ENCODE data around the gene IDE. TPM values are rescaled to one million over a fixed set of nuclear protein-coding genes. Genes with fewer than 3 reads are reported as not detected.

The IDE gene
- total RNA-seq (10 to 100 TPM; 24.5 to 62.0 (median 38.2) TPM), polyA plus RNA-seq (10 to 100 TPM in 1 of 3 donors, 1 to 10 TPM in 2; 8.6 to 44.9 (median 8.8) TPM)
- long read RNA-seq, donor 1, full-length matches to known transcripts: 2 of 2 reads
- long read RNA-seq, donor 1, partial matches to known transcripts: 0 of 2 reads
- long read RNA-seq, donor 1, other reads (novel, unspliced or antisense): 0 of 2 reads
- long read RNA-seq, donor 2, full-length matches to known transcripts: 3 of 3 reads
- long read RNA-seq, donor 2, partial matches to known transcripts: 0 of 3 reads
- long read RNA-seq, donor 2, other reads (novel, unspliced or antisense): 0 of 3 reads
- long read RNA-seq, donor 3, full-length matches to known transcripts: 3 of 3 reads
- long read RNA-seq, donor 3, partial matches to known transcripts: 0 of 3 reads
- long read RNA-seq, donor 3, other reads (novel, unspliced or antisense): 0 of 3 reads
- long read RNA-seq, donor 4, full-length matches to known transcripts: 2 of 6 reads
- long read RNA-seq, donor 4, partial matches to known transcripts: 1 of 6 reads
- long read RNA-seq, donor 4, other reads (novel, unspliced or antisense): 3 of 6 reads
- long read RNA-seq, donor 5, full-length matches to known transcripts: 25 of 34 reads
- long read RNA-seq, donor 5, partial matches to known transcripts: 3 of 34 reads
- long read RNA-seq, donor 5, other reads (novel, unspliced or antisense): 6 of 34 reads
- long read RNA-seq, donor 6, partial matches to known transcripts: 4 of 4 reads
- long read RNA-seq, donor 6, other reads (novel, unspliced or antisense): 0 of 4 reads
- long read RNA-seq, donor 7, full-length matches to known transcripts: 1 of 1 reads
- long read RNA-seq, donor 7, partial matches to known transcripts: 0 of 1 reads
- long read RNA-seq, donor 7, other reads (novel, unspliced or antisense): 0 of 1 reads
- long read RNA-seq, donor 8, full-length matches to known transcripts: 3 of 3 reads
- long read RNA-seq, donor 8, partial matches to known transcripts: 0 of 3 reads
- long read RNA-seq, donor 8, other reads (novel, unspliced or antisense): 0 of 3 reads
- long read RNA-seq, donor 9, full-length matches to known transcripts: 2 of 2 reads
- long read RNA-seq, donor 9, partial matches to known transcripts: 0 of 2 reads
- long read RNA-seq, donor 9, other reads (novel, unspliced or antisense): 0 of 2 reads
- long read RNA-seq, donor 10, full-length matches to known transcripts: 1 of 1 reads
- long read RNA-seq, donor 10, partial matches to known transcripts: 0 of 1 reads
- long read RNA-seq, donor 10, other reads (novel, unspliced or antisense): 0 of 1 reads

DNA sequence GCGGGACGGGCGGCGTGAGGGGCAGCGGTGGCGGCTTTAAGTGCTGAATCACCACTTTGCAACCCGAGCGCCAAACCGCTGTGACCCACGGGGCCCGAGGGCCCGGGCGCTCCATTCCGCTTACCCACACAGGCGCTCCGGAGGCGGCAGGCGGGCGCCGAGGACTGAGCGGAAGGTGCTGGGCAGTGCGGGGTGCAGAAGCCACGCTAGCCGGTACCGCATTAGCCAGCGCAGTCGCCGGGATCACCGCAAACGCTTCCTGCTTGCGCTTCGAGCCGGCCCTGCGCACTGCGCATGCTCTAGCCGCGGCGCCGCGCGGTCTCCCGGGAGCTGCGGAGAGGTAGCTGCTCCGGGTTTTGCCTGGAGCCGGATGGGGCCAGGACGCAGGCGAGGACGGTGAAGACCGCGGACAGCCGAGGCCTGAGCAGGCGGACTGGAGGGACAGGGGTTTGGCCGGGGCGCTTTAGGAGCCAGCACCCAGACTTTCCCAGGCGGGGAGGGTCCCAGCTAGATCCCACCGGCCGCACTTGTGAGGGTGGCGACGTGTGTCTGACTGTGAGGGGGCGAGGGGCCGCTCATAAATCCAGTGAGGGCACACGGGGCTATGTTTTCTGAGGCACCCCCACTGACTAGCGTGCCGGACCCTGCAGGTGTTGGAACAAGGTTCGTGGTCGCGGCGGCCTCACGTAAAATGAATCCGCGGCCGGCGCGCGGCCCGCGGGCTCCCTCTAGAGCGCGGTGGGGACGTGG is at the start of gene IDE:
Gene IDE, minus strand, starts transcription at position 296 of the 750 bp plus-strand sequence. Its CDS starts 74 bp downstream, at position 222.
- Histone ChIP-seq H3K27ac (peak within 1 kb of the TSS; percentile 74 to 97 (median 90)), H3K4me1 (replicated peaks in 1 of 2) (peaks cover 9 to 27% of the 10 kb centered on the region in 2 donors), H3K36me3 (replicated peaks in 1 of 2) (peaks cover 0 to 3% of the 10 kb centered on the region in 2 donors), H3K27me3 (no peaks in the 10 kb centered on the region), H3K9me3 (replicated peaks in 1 of 3) (no peaks in the 10 kb centered on the region), H3K4me3 (peak within 1 kb of the TSS; percentile 57 to 74 (median 64))
- intact Hi-C loops (cut with DNase I): loop anchor here (2.0 to 5.0 kb wide), 2 partner anchors 57 to 59 kb away; no protein-coding TSS in a partner anchor
- DNase-seq: peak; percentile 88 to 92 (median 89)
- 0 to 1% (median 0%) methylated on average over 8 to 80 of the region's 80 CpGs; no CpG with 5 or more reads in 1 of the 4 donors for WGBS, 4 donors
- TF ChIP-seq, protein P1, sequence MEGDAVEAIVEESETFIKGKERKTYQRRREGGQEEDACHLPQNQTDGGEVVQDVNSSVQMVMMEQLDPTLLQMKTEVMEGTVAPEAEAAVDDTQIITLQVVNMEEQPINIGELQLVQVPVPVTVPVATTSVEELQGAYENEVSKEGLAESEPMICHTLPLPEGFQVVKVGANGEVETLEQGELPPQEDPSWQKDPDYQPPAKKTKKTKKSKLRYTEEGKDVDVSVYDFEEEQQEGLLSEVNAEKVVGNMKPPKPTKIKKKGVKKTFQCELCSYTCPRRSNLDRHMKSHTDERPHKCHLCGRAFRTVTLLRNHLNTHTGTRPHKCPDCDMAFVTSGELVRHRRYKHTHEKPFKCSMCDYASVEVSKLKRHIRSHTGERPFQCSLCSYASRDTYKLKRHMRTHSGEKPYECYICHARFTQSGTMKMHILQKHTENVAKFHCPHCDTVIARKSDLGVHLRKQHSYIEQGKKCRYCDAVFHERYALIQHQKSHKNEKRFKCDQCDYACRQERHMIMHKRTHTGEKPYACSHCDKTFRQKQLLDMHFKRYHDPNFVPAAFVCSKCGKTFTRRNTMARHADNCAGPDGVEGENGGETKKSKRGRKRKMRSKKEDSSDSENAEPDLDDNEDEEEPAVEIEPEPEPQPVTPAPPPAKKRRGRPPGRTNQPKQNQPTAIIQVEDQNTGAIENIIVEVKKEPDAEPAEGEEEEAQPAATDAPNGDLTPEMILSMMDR (IDR thresholded peaks at IDR 0.05): peak; percentile 72 to 85 (median 80)
- peak; percentile 64 to 79 for TF ChIP-seq POLR2A (IDR thresholded peaks at IDR 0.05)

DNA sequence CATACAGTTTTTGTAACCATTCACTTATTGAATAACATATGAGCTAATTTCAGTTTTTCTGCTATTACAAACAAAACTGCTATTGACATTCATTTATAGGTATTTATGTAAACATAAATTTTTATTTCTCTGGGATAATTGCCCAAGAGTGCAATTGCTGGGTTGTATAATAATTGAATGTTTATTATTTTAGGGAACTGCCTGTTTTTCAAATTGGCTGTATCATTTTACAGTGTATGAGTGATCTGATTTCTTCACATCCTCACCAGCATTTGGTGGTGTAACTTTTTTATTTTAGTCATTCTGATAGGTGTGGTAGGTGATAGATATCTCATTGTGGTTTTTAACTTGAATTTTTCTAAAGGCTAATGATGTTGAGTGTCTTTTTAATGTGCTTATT is 45.5 kb upstream of the IDE start:
- Histone ChIP-seq H3K36me3 (replicated peaks in 1 of 2) (no peaks in the 10 kb centered on the region), H3K4me3 (no peak overlapping the region), H3K9me3 (replicated peaks in 1 of 3) (no peaks in the 10 kb centered on the region), H3K4me1 (replicated peaks in 1 of 2) (no peaks in the 10 kb centered on the region), H3K27ac (no peak overlapping the region), H3K27me3 (no peaks in the 10 kb centered on the region)
- no peak for TF ChIP-seq POLR2A (IDR thresholded peaks at IDR 0.05)
- TF ChIP-seq, protein P1 (IDR thresholded peaks at IDR 0.05): no peak
- intact Hi-C loops (cut with DNase I): no loop called here
- DNase-seq: no peak

DNA sequence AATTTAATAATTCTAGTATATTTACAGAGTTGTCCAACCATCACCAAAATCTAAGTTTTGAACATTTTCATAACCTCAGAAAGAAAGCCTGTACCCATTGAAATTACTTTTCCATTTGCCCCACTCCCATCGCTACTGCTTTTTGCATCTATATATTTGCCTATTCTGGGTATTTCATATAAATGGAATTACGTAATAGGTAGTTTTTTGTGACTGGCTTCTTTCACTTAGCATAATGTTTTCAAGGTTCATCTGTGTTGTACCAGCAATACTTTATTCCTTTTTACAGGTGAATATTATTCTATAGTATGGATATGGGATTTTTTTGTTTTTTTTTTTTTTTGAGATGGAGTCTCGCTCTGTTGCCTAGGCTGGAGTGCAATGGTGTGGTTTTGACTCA is 41.6 kb upstream of the IDE start:
- no peaks in the 10 kb centered on the region for H3K9me3 ChIP-seq (replicated peaks in 1 of 3)
- H3K36me3 ChIP-seq (replicated peaks in 1 of 2): no peaks in the 10 kb centered on the region
- 96 to 100% (median 98%) methylated on average over 3 of the region's 3 CpGs for WGBS, 4 donors
- intact Hi-C loops (cut with DNase I): no loop called here
- no peak overlapping the region for H3K4me3 ChIP-seq
- H3K27ac ChIP-seq: no peak overlapping the region
- no peaks in the 10 kb centered on the region for H3K4me1 ChIP-seq (replicated peaks in 1 of 2)
- DNase-seq: no peak
- no peaks in the 10 kb centered on the region for H3K27me3 ChIP-seq
- TF ChIP-seq, protein P1 (IDR thresholded peaks at IDR 0.05): no peak
- no peak for TF ChIP-seq POLR2A (IDR thresholded peaks at IDR 0.05)
